ENCODE data around the gene ST8SIA4. TPM values are rescaled to one million over a fixed set of nuclear protein-coding genes. Genes with fewer than 3 reads are reported as not detected.
A peak's percentile ranks its signal among the peaks of the same experiment; 100 is the strongest.

The ST8SIA4 gene
- total RNA-seq, 1 donor from 2014 or later: 0.42 TPM

DNA sequence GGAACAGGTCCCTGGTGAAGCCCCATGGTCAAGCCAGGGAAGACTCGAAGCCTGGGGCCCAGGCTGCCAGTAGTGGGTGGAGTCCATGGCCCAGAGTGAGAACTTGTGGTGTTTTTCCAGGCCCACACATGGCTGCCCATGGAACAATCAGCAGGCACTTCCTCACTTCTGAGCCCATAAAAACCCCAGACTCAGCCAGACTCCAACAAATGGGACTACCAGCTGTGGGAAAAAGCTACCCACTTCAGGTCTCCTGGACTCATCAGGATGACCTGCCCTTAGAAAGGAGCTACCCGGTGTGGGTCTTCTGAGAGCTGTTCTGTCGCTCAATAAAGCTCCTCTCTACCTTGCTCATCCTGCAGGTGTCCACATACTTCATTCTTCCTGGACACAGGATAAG lies 108.9 kb downstream of the ST8SIA4 start:
- H3K27ac Mint-ChIP-seq (ENCODE audit: unreplicated experiment): no peak overlapping the region
- H3K4me1 Mint-ChIP-seq (ENCODE audit: low read depth): no peaks in the 10 kb centered on the region
- TF ChIP-seq, protein P1, sequence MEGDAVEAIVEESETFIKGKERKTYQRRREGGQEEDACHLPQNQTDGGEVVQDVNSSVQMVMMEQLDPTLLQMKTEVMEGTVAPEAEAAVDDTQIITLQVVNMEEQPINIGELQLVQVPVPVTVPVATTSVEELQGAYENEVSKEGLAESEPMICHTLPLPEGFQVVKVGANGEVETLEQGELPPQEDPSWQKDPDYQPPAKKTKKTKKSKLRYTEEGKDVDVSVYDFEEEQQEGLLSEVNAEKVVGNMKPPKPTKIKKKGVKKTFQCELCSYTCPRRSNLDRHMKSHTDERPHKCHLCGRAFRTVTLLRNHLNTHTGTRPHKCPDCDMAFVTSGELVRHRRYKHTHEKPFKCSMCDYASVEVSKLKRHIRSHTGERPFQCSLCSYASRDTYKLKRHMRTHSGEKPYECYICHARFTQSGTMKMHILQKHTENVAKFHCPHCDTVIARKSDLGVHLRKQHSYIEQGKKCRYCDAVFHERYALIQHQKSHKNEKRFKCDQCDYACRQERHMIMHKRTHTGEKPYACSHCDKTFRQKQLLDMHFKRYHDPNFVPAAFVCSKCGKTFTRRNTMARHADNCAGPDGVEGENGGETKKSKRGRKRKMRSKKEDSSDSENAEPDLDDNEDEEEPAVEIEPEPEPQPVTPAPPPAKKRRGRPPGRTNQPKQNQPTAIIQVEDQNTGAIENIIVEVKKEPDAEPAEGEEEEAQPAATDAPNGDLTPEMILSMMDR (IDR thresholded peaks at IDR 0.05): no peak
- H3K36me3 Mint-ChIP-seq (ENCODE audit: low read depth): no peaks in the 10 kb centered on the region
- DNase-seq (ENCODE audit: low spot score): no peak
- no peaks in the 10 kb centered on the region for H3K9me3 Mint-ChIP-seq (ENCODE audit: low read depth)
- no peak overlapping the region for H3K4me3 Mint-ChIP-seq (ENCODE audit: unreplicated experiment)
- H3K27me3 Mint-ChIP-seq (ENCODE audit: low read depth): peaks cover 6% of the 10 kb centered on the region

DNA sequence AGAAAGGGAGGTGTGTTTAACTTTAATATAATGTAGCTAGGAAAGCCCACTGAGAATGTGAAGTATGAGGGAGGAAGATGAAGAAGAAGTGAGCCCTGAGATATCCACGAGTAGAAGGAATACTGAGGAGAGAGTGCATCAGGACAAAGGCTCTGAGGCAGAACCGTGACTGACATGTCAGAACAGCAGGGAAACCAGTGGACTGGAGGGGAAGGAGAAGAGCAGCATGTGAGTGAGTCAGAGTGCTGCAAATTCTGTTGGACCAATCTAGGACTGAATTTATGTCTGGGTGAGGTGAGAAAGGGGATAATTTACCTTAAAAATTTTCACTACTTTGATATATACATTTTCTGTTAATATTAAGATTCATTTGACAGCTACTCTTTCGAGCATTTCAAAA lies 110.3 kb downstream of the ST8SIA4 start:
- H3K27me3 Mint-ChIP-seq (ENCODE audit: low read depth): peaks cover 8% of the 10 kb centered on the region
- no peaks in the 10 kb centered on the region for H3K36me3 Mint-ChIP-seq (ENCODE audit: low read depth)
- TF ChIP-seq, protein P1 (IDR thresholded peaks at IDR 0.05): no peak
- no peak overlapping the region for H3K27ac Mint-ChIP-seq (ENCODE audit: unreplicated experiment)
- no peak for DNase-seq (ENCODE audit: low spot score)
- no peaks in the 10 kb centered on the region for H3K4me1 Mint-ChIP-seq (ENCODE audit: low read depth)
- H3K9me3 Mint-ChIP-seq (ENCODE audit: low read depth): no peaks in the 10 kb centered on the region
- H3K4me3 Mint-ChIP-seq (ENCODE audit: unreplicated experiment): no peak overlapping the region

GRCh38 chr5:100791391-100791790 lies 111.7 kb downstream of the ST8SIA4 start:
- Mint-ChIP-seq H3K36me3 (ENCODE audit: low read depth) (no peaks in the 10 kb centered on the region), H3K27me3 (ENCODE audit: low read depth) (peaks cover 8% of the 10 kb centered on the region), H3K4me3 (ENCODE audit: unreplicated experiment) (no peak overlapping the region), H3K27ac (ENCODE audit: unreplicated experiment) (no peak overlapping the region), H3K9me3 (ENCODE audit: low read depth) (no peaks in the 10 kb centered on the region), H3K4me1 (ENCODE audit: low read depth) (no peaks in the 10 kb centered on the region)
- TF ChIP-seq, protein P1 (IDR thresholded peaks at IDR 0.05): no peak
- no peak for DNase-seq (ENCODE audit: low spot score)

DNA sequence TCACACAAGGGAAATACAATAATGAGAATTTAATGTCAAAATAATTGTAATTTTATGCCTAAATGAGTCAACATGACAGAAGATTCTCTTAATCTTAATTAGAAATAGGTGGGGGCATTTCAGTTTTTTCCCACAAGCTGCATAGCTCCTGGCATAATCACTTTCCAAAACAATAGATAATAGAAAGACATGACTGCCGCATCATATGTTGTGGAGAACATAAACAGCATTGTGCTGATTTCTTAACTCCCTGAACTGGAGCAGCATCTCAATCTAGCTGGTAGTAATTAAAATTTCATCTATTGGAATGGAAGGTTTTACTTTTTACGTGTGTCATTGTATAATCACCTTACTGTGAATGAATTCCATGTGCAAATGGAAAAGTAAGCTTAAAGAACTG lies 112.1 kb downstream of the ST8SIA4 start:
- no peak overlapping the region for H3K27ac Mint-ChIP-seq (ENCODE audit: unreplicated experiment)
- DNase-seq (ENCODE audit: low spot score): no peak
- no peaks in the 10 kb centered on the region for H3K36me3 Mint-ChIP-seq (ENCODE audit: low read depth)
- peaks cover 8% of the 10 kb centered on the region for H3K27me3 Mint-ChIP-seq (ENCODE audit: low read depth)
- no peaks in the 10 kb centered on the region for H3K9me3 Mint-ChIP-seq (ENCODE audit: low read depth)
- H3K4me3 Mint-ChIP-seq (ENCODE audit: unreplicated experiment): no peak overlapping the region
- H3K4me1 Mint-ChIP-seq (ENCODE audit: low read depth): no peaks in the 10 kb centered on the region
- TF ChIP-seq, protein P1 (IDR thresholded peaks at IDR 0.05): no peak

- Mint-ChIP-seq H3K4me3 (ENCODE audit: unreplicated experiment) (no peak overlapping the region), H3K4me1 (ENCODE audit: low read depth) (no peaks in the 10 kb centered on the region), H3K27ac (ENCODE audit: unreplicated experiment) (no peak overlapping the region), H3K9me3 (ENCODE audit: low read depth) (no peaks in the 10 kb centered on the region), H3K36me3 (ENCODE audit: low read depth) (no peaks in the 10 kb centered on the region), H3K27me3 (ENCODE audit: low read depth) (peaks cover 8% of the 10 kb centered on the region)
- TF ChIP-seq, protein P1 (IDR thresholded peaks at IDR 0.05): peak; percentile 17
- DNase-seq (ENCODE audit: low spot score): no peak
Measured at GRCh38 chr5:100790170-100790665, 112.9 kb downstream of the ST8SIA4 start.

Measured in chondrocyte (in vitro differentiated cells).